K562 (cell line): ENCODE data around the gene CDCA3. TPM values are rescaled to one million over a fixed set of nuclear protein-coding genes. Genes with fewer than 3 reads are reported as not detected.
A peak's percentile ranks its signal among the peaks of the same experiment; 100 is the strongest.

Experiments
- CUX1 ChIP-seq: fragments of 200-800 bp; sonication (Bioruptor generic); IDR thresholded peaks from 2 replicates; pipeline ENCODE4 v1.6.1; 2016; ENCODE audit warnings: missing genetic modification characterization, missing compliant biosample characterization
- DACH1 ChIP-seq: fragments of 450-650 bp; IDR thresholded peaks from 2 replicates; pipeline ENCODE4 v1.6.1; 2018; ENCODE audit not compliant: partially characterized antibody
- FOXP4 ChIP-seq: sonication (generic); formaldehyde crosslinking; IDR thresholded peaks from 2 replicates; pipeline ENCODE4 v1.8.0; 2022; ENCODE audit warnings: mild to moderate bottlenecking, missing genetic modification reagents, borderline replicate concordance
- MYNN ChIP-seq, 2 experiments: sonication (generic); formaldehyde crosslinking in 1 of 2; IDR thresholded peaks; 2 replicates each; pipeline versions ENCODE4 v1.5.0 to v1.6.1; 2016 to 2020; ENCODE audit warnings: antibody characterized with exemption in 1 of 2, missing genetic modification reagents in 1 of 2
- RFX1 ChIP-seq: fragments of 450-650 bp; IDR thresholded peaks from 2 replicates; pipeline ENCODE4 v1.6.1; 2016; ENCODE audit warnings: mild to moderate bottlenecking, moderate library complexity
- SIN3A ChIP-seq, 2 experiments: fragments of 150-350 bp in 1 of 2; IDR thresholded peaks; 2 replicates each; pipeline ENCODE4 v1.6.1; 2011 to 2016; ENCODE audit warnings: borderline replicate concordance in 2 of 2, low read depth in 2 of 2, low read length in 2 of 2, mild to moderate bottlenecking in 2 of 2, moderate library complexity in 2 of 2; ENCODE audit not compliant: control insufficient read depth in 1 of 2
- THAP12 ChIP-seq: fragments of 250-450 bp; sonication (Bioruptor Pico); IDR thresholded peaks from 2 replicates; pipeline ENCODE4 v1.9.0; 2021; ENCODE audit warnings: mild to moderate bottlenecking, inconsistent platforms
- WHSC1 ChIP-seq: IDR thresholded peaks from one replicate; pipeline ENCODE4 v1.6.1; 2012; ENCODE audit warnings: low read length, control low read depth, inconsistent platforms
- polyA plus RNA-seq, 8 experiments: library from polyadenylated mRNA; depleted of rRNA in 4 of 8; stranded (reverse) in 5 of 8; unstranded in 3 of 8; fragments of >200 nt; fragmentation: Nextera tagmentation in 2 of 8; fragmentation: Illumina TruSeq in 1 of 8; extraction: Ambion mirVana in 2 of 8; extraction: Trizol in 1 of 8; gene quantifications; 2 replicates each; pipeline versions ENCODE4 v1.2.1 to v1.2.3, GENCODE V29; 2011 to 2014; ENCODE audit warnings: inconsistent platforms in 1 of 8, missing spikeins in 1 of 8
- total RNA-seq, 7 experiments: library from RNA; depleted of rRNA in 6 of 7; stranded (reverse); fragments of >200 nt in 6 of 7; fragmentation: Illumina TruSeq in 2 of 7; extraction: Trizol in 2 of 7; gene quantifications; 2 replicates each; pipeline versions ENCODE4 v1.2.1 to v1.2.3, GENCODE V29; 2011 to 2021; ENCODE audit warnings: low replicate concordance in 1 of 7

The CDCA3 gene
- total and polyA plus RNA-seq, 9 of the 15 experiments (the other 6 are each of a cell fraction or from before 2014, with no cell fraction given) = 24.2 to 80.8 (median 55.1) TPM

- no peak for TF ChIP-seq CUX1 (CRISPR knock-in tag)
- TF ChIP-seq SIN3A (IDR thresholded peaks at IDR 0.05; ENCODE audit: borderline replicate concordance in 2 of 2, control insufficient read depth in 1 of 2, low read depth in 2 of 2, low read length in 2 of 2) = peak; percentile 85 to 87; a peak in 3 of 4 replicates
- TF ChIP-seq THAP12 = 0 out of 2 replicates have a peak, but pooled peaks have one; percentile 52
- TF ChIP-seq FOXP4 = no peak
- TF ChIP-seq RFX1 = no peak
- peak; percentile 40; the same call in 1 of the 2 replicates for TF ChIP-seq MYNN (IDR thresholded peaks at IDR 0.05)
- TF ChIP-seq MYNN (CRISPR knock-in tag; IDR thresholded peaks at IDR 0.05) = no peak
- peak; percentile 69 for TF ChIP-seq DACH1
- no peak for TF ChIP-seq WHSC1
Measured at GRCh38 chr12:6872073-6873048, 21.3 kb upstream of the CDCA3 start (continued).
